22Rv1 (cell line): ENCODE measurements around the gene MAST2.

ENCODE experiments used
- CTCF ChIP-seq: fragments of 450-650 bp; IDR thresholded peaks from 2 replicates; pipeline ENCODE4 v1.5.1; 2017; ENCODE audit warnings: mild to moderate bottlenecking
- ZFX ChIP-seq: fragments of 450-650 bp; IDR thresholded peaks from 2 replicates; pipeline ENCODE4 v1.6.1; 2017; ENCODE audit warnings: antibody characterized with exemption, borderline replicate concordance

DNA sequence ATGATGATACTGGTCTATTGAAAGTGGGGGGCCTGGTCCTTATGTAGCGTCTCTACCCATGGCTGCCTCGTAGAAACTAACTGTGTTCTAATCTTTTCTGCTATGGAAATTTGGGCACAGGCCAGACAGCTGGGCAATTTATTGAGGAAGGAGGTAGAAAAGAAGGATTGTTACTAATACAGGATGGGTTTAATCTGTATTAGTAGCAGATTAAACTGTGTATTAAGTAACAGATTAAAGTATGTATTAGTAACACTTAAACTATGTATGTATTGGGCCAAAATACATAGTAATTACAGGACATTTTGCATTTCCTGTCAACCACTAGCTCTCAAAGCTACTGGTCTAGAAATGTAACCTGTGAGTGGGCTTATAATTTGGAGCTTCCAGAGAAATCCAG lies 142.0 kb downstream of the MAST2 start:
- TF ChIP-seq CTCF (no peak), ZFX (no peak)
